NCI-H2196 treated with DMSO at 0.1 percent for 48 hours (cell line): ENCODE measurements around the gene NUDT1.

ENCODE experiments used
- DNase-seq: peaks from one replicate; lab custom pipeline; 2025; ENCODE audit not compliant: unreplicated experiment; lab: John Stamatoyannopoulos, UW

Gene NUDT1

DNA sequence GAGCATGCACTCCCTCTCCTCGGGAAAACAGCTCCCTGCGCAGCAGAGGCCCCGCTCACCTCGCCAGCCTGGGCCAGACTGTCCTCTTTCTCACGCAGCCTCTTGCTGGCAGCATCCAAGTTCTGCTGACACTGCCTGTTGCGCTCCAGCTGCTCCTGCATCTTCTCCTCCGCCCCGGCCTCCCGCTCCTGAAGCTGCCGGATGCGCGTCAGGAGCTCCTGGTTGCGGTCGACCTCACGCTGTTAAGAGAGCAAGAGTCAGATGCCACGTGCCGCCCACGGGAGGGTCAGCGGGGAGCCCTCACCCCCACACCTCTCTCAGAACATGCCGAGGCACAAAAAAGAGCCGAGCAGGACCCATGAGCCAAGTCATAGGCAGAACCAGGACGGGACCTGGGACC is 19.5 kb upstream of the NUDT1 start:
- no peak for DNase-seq

DNA sequence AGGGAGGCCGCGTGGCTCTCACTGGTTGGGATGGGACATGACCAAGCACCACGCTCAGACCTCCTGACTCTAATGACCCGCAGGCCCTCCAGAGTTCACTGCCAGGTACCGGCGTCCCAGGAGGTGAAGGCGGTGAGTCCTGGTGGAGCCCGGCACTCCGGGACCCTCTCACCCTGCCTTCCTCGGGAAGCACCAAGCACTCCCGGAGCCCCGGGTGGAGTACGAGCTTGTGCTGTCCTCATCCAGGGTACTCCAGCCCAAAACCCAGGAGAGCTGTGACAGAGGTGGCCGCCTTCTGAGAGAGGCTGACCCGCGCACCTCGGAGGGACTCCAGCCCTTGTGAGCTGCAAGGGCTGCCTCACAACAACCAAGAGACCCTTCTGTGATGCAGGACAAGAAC is 18.7 kb upstream of the NUDT1 start:
- no peak for DNase-seq

DNA sequence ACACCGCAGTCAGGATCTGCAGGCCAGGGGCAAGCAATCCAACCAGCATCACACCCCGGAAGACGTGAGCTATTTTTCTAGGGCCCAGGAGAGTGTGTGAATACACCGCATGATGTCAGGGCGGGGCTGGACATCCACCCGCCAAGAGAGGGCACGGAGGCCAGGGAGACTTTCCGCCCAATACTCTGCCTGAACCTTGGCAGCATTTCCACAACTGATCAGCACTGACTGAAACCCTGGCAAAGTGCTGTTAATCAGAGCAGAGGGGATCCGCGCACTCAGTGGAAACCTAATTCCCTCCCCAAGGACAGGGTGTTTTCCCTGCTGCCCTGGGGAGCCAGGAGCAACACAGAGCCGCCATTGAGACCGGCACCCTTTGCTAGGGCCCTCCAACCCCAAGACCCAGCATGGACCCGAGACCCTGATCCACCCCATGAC is 17.5 kb upstream of the NUDT1 start:
- DNase-seq = no peak

DNA sequence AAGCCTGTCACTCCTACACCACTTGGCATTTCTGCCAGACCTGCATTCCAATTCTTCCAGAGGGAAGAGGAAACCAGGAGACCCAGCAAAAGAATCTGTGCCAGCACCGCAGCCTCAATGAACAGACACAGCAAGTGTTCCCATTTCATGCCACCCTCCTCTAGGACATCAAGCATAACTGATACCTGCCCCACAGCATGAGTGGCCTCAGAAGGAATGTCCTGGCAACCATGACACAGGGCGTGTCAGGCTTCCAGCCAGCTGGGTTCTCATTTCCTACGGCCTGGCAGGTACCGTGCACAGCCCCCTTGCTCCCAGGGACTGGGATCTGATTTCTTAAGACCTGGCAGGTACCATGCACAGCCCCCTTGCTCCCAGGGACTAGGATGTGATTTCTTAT is 17.1 kb upstream of the NUDT1 start:
- DNase-seq = no peak

DNA sequence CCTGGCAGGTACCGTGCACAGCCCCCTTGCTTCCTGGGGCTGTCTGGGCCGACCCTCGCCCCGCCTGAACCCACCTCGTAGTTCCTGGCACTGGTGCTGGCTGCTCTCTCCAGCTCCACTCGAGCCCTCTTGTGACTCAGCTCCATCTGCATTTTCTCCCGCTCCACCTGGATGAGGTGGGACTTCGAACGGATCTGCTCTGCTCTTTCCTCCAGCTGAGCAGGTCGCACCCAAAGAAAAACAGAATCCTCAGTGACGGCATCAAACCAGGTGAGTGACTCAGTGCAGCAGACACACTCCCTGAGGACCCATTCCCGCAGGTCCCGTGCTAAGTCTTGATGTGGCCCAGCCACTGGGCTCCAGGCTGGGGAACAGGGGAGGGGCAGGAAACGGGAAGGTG is 16.7 kb upstream of the NUDT1 start:
- no peak for DNase-seq

DNA sequence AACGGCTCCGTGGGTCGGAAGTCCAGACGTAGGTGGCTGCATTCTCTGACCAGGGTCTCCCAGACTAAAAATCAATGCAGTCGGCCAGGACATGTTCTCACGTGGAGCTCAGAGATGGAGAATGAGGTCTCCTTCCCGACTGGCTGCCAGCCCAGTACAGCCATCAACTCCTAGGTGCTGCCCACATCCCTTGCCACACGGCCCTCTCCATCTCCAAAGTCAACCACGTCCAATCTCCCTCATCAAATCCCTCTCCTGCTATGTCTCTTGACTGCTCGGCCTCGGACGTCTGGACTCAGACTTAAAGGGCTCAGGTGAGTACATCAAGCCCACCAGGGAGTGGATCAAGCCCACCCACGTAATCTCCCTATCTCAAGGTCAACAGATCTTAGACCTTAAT is 16.2 kb upstream of the NUDT1 start:
- DNase-seq = no peak

DNA sequence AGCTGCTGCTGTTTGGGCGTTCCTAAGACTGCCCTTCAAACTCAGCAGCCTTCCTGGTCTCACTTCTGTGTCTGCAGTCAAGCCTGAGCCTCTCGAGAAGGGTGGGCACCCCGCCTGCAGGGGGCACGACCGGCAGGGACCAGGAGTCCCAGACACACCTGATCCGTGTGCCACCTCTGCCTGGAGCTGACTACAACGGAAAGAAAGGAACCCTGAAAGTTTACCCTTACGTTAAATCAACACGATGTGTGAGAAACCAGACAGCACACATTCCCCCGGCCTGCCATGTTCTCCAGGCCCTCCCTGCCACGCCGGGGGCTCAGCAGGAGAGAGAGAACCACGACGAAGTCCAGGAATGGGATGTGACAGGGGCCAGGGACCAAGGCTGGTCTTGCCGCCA is 14.3 kb upstream of the NUDT1 start:
- no peak for DNase-seq

DNA sequence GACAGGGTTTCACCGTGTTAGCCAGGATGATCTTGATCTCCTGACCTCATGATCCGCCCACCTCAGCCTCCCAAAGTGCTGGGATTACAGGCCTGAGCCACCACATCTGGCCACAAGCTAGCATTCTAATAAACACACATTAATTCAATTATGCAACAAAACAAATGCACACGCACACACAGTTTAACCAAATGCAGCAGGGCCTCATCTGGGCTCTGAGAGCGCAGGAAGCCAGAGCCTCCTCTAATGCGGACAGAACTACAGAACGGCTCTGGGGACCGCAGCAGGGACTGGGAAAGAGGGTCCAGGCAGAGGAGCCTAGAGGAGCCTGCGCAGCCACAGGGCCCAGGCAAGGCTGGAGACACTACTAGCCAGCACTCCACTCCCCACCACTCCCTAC is 13.1 kb upstream of the NUDT1 start:
- DNase-seq = no peak

DNA sequence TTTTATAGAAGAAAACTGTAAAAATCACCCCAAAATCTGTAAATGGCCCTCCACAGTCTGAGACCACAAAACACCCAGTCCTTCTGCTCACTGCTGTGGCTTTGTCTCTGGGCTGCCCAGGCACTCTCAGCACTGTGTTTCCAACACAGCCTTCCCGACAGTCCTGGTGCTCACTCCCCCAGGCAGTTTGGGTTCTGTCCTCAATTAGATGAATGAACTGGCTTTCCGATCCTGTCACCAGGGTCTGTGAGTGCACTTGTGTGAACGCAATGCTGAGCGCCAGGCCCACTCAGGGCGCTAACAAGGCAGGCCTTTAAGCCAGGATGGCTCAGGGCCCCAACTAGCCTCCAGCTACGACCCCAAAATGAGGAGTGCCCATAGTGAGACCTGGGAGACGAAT is 12.6 kb upstream of the NUDT1 start:
- DNase-seq = no peak

DNA sequence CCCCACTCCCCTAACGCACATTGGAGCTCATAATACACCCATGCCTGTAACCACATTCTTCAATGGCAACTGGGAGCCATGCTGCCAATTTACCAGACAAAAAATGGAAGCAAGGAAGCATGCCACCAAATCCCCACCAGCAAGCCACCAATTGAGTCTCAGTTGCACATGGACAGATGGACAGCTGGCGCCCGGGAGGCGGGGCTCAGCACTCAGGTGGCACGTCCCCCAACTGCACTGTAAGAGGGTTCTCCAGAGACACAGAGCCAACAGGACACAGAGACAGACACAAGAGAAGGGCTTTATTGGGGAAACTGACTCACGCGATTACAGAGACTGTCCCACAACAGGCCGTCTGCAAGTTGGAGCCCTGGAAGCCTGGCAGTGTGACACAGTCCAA is 11.8 kb upstream of the NUDT1 start:
- no peak for DNase-seq

DNA sequence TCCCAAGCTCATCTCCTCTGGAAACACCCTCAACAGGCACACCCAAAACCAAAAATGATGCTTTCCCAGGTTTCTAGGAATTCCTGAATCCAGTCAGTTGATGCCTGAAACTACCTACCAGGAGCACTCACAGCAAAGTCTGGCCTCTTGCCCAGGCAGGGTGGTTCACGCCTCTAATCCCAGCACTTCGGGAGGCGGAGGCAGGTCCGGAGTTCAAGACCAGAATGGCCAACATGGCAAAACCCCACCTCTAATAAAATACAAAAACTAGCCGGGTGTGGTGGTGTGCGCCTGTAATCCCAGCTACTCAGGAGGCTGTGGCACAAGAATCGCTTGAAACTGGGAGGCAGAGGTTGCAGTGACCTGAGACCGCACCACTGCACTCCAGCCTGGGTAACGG is 11.1 kb upstream of the NUDT1 start:
- DNase-seq = no peak

DNA sequence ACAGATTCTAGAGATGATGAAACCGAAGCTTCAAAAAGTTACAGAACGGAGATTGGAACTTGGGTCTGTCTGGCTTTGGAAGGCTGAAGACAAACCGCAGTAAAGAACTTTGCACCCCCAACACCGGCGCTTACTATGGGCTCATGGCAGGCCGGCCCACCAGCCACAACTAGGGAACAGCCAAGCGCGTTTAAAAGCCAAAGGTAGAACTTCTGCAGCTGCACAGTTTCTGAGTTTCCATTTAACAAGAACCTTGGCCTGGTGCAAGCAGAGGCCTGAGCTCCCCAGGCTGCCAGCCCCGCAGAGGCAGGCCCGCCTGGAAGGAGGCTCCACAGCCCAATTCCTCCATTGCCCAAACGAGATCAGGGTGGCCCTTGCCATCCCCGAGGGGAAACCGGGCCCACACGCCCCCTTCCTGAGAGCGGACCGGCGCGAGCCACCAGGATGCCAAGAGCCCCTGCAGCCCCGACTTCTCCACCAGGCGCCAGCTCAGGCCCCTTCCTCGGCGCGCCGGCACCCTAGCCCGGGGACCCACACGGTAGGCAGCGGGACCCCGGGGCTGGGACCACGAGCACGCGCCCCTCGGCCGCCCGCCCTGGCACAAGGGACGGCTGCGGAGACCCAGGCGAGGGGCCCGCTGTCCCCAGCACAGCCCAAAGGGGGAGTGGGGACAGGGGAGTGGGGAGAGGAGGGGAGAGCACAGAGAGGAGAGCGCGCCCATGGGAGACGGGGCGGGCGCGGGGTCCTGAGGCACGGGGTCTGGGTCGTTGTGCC is 9.8 kb upstream of the NUDT1 start:
- no peak for DNase-seq

DNA sequence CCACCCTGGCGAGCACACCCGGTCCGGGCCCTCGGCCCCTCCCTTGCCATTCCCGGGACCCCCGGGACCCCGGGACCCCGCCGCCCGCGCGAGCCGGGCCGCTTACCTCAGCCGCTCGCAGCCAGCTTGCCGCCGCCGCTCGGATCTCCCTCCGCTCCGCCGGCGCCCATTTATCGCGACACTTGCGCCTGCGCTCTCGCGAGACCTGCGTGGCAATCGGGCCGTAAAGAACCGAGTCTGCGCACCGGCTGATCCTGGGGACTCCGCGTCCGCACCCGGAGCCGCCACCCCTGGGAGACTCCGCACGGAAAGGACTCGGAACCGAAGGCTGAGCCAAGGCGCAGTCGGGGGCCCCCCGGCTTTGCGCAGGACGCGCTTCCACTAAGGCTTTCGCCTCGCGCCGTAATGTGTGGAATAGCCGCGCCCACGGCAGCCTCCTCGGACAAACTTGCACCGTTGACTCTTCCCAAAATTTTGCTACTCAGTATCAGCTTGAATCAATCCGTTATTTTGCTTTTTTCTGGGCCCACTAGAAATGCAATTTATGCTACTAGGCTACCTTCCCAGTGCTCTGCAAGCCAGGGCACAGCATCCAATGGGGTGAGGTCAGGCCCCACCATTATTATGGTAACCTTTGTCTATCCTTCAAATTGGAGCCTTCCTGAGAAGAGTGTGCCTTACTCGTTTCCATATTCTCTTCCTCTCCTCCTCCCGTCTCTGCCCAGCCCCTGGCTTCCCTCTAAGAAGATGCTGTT is 9.1 kb upstream of the NUDT1 start, which contains the start of gene MAD1L1:
MAD1L1 (minus strand) TSS at position 180 of the 755 bp plus-strand sequence. CDS start 2,812 bp downstream, outside the sequence.
- peak; percentile 61 for DNase-seq

DNA sequence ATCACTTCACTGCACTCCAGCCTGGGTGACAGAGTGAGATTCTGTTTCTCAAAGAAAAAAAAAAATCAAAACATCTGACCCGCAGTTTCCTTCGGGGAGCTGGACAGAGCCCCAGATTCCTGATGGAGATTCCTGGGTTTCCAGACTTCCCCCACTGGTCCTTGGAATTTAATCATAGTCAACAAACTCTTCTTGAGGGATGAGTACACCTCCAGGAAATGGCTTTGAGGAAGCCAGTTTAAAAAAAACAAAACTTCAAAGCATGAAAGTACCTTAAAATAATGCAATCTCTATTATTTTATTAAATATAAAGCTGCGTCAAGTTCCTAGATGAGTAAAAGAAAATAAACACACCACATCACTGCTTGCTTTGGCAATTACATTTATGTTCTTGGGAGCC is 8.1 kb upstream of the NUDT1 start:
- DNase-seq = no peak

DNA sequence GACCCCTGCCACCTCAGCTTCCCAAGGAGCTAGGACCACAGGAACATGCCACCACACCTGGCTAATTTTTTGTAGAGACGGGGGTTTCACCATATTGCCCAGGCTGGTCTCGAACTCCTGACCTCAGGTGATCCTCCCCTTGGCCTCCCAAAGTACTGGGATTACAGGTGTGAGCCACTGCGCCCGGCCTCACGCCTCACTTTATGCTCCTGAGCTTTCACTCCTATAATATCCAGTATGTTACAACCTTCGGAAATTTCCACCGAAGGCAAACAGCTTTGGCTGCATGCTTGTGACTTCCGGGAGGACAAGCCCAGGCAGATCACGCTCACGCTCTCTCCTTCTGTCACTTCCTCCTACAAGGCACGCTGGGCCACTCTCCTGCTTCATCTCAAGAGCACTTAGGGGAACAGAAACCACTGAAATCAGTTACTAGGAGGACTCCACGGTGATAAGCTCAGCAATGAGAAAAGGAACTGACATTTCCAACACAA is 4.9 kb upstream of the NUDT1 start:
- no peak for DNase-seq

DNA sequence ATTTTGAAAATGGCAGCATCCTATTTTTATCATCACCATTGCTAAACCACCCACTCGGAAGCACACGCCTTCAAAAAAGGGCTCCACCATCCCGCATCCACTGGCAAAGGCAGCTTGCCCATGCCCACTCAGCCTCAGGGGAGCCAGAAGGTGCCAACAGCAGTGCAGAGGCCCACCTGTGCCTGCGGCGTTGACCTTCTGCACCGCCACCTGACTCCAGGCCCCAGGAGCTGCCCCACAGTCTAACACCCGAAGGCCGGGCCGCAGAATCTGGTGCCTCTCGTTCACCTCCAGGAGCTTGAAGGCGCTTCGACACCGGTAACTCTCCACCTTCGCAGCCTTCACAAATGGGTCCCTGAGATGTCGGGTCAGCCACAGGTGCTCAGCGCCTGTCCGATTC is 2.8 kb upstream of the NUDT1 start:
- DNase-seq = no peak

DNA sequence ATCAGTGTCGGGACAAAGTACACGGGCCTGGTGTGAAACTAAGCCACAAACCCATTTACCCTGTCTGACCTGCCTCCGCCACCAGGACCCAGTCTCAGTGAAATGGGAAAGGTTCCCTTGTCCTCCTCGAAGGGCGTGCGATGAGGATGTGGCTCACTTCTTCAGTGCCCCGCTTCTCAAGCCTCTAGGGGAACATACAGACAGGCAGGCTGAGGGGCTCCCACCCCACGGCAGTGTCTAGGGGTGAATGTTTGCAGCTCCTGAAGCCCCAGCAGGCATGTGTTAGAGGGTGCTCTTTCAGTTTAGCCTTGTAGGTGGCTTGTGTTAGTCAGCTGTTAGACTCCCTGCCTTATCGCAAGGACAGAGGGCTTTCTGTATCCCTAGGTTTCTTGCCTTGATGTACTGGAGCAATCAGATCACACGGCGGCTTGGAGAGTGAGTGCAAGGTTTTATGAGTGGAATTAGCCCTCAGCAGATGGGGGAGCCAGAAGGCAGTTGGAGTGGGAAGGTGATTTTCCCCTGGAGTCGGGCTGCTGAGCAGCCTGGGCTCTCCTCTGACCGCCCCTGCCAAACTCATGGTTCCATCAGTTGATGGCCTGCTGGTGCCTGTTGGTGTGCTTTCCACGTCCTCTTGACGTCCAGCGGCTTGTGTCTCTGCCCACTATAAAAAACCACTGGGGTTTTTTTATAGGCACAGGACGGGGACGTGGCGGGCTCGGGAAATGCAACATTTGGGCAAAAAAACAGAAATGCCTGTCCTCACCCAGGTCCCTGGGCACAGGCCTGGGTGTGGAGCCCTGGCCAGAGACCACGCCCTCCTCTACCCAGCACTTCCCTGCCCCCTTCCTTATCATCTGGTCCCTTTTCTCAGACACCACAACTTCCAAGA is 759 bp downstream of the NUDT1 start:
- DNase-seq = no peak

DNA sequence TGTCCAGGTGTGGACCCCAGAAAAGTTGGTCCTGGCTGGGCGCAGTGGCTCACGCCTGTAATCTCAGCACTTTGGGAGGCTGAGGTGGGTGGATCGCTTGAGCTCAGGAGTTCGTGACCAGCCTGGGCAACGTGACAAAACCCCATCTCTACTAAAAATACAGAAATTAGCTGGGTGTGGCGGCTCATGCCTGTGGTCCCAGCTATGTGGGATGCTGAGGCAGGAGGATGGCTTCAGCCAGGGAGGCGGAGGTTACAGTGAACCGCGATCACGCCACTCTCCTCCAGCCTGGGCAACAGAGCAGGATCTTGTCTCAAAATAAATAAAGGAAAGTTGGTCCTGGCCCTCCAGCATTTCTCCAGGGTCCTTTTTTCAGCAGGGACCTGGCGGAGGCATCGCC is 1.4 kb downstream of the NUDT1 start:
- no peak for DNase-seq

DNA sequence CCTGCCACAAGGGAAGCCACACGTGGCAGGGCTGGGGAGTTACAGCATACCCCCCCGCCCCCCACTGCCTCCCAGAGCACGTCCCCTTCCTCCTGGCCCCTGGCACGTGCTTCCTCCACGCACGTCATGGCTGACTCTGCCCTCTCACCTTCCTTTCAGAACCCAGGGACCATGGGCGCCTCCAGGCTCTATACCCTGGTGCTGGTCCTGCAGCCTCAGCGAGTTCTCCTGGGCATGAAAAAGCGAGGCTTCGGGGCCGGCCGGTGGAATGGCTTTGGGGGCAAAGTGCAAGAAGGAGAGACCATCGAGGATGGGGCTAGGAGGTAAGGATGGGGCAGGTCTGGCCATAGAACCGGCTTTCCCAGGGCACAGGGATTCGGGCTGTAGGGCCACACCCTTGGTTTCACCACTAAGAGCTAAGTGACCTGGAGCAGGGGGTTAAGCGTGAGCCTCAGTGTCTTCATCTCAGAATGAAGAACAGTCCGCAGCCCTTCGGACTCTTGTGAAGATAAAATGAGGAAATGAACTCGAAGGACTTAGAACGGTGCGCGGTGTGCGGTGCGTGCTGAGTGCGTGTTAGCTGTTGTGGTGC is 2.5 kb downstream of the NUDT1 start:
- no peak for DNase-seq

DNA sequence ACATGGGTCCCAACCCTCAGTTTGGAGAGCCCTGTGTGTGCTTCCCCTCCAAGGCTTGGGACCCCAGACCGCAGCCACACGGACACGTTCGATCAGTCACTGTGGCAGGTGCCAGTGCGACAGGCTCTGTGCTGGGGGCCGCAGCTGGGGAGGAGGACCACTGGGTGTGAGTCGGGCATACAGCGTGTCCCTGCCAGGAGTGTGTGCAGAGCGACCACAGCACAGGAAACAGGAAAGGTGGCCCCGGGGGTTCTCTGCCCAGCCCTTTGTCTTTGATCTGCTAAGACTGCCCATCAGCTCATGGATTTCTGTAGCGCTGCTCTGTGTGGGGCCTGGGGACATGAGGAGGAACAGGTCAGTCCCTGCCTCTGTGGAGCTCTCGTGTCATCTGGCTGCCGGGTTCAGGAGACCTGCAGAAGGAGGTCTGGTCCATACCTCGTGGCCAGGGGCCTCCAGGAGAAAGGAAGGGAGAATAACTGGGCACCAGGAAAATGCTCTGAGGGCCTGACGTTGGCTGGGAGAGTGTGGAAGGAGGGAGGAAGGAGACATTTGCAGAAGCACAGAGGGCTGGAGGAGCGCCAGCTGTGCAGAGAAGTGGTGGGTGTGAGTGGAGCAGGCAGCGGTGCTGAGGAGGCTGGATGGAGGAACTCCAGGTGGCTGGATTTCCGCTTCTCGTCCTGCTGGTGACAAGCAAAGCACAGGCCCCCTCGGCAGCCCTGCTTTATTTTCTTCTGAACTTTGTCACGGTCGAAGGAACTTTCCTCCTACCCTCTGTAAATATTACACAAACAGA is 4.1 kb downstream of the NUDT1 start:
- DNase-seq = no peak
